BLaER1 (cell line): ENCODE data around the gene IQSEC1.

ENCODE experiments used
- H3K27ac ChIP-seq: shearing (Covaris generic); formaldehyde crosslinking; 2 replicates; pipeline ENCODE4 v1.8.1; 2022
- H3K27me3 ChIP-seq: shearing (Covaris generic); formaldehyde crosslinking; 2 replicates; pipeline ENCODE4 v1.8.1; 2022
- H3K36me3 ChIP-seq: shearing (Covaris generic); formaldehyde crosslinking; 2 replicates; pipeline ENCODE4 v1.8.1; 2022
- H3K4me1 ChIP-seq: shearing (Covaris generic); formaldehyde crosslinking; 2 replicates; pipeline ENCODE4 v1.8.1; 2022
- H3K4me2 ChIP-seq: shearing (Covaris generic); formaldehyde crosslinking; 2 replicates; pipeline ENCODE4 v1.8.1; 2022
- H3K4me3 ChIP-seq: shearing (Covaris generic); formaldehyde crosslinking; 2 replicates; pipeline ENCODE4 v1.8.1; 2022
- H3K9ac ChIP-seq: shearing (Covaris generic); formaldehyde crosslinking; 2 replicates; pipeline ENCODE4 v1.8.1; 2022
- H3K9me3 ChIP-seq: shearing (Covaris generic); formaldehyde crosslinking; 2 replicates; pipeline ENCODE4 v1.8.1; 2022
- H4K20me1 ChIP-seq: shearing (Covaris generic); formaldehyde crosslinking; 2 replicates; pipeline ENCODE4 v1.8.1; 2022
- Cebpa-rat ChIP-seq: shearing (Covaris generic); IDR thresholded peaks from 2 replicates; pipeline ENCODE4 v1.8.1; 2022

IQSEC1 gene

GRCh38 chr3:13039213-13039896 is 33.9 kb downstream of the IQSEC1 start:
- Histone ChIP-seq H3K9ac (no peak overlapping the region), H3K9me3 (no peaks in the 10 kb centered on the region), H4K20me1 (peaks cover 72% of the 10 kb centered on the region; the same call in 1 of the 2 replicates), H3K36me3 (peaks cover 56% of the 10 kb centered on the region), H3K27me3 (no peaks in the 10 kb centered on the region), H3K4me3 (no peak overlapping the region), H3K4me1 (peaks cover 74% of the 10 kb centered on the region), H3K27ac (no peak overlapping the region), H3K4me2 (peak overlapping the region; percentile 96)
- no peak for TF ChIP-seq Cebpa-rat

GRCh38 chr3:13037458-13038117 is 35.6 kb downstream of the IQSEC1 start:
- Histone ChIP-seq H3K4me2 (no peak overlapping the region), H3K36me3 (peaks cover 69% of the 10 kb centered on the region), H3K4me1 (peaks cover 58% of the 10 kb centered on the region), H4K20me1 (peaks cover 84% of the 10 kb centered on the region; the same call in 1 of the 2 replicates), H3K4me3 (no peak overlapping the region), H3K27me3 (no peaks in the 10 kb centered on the region), H3K27ac (no peak overlapping the region), H3K9me3 (no peaks in the 10 kb centered on the region), H3K9ac (no peak overlapping the region)
- no peak; the same call in 1 of the 2 replicates for TF ChIP-seq Cebpa-rat

- Histone ChIP-seq H3K4me3 (no peak overlapping the region), H3K4me2 (peak overlapping the region; percentile 49), H3K27ac (peak overlapping the region; percentile 28; the same call in 1 of the 2 replicates), H3K9ac (0 out of 2 replicates have a peak overlapping the region, but pooled peaks have one; percentile 9), H3K4me1 (peaks cover 56% of the 10 kb centered on the region), H4K20me1 (peaks cover 80% of the 10 kb centered on the region; the same call in 1 of the 2 replicates), H3K9me3 (no peaks in the 10 kb centered on the region), H3K36me3 (peaks cover 64% of the 10 kb centered on the region), H3K27me3 (no peaks in the 10 kb centered on the region)
- TF ChIP-seq Cebpa-rat: no peak
These were observed 38.4 kb downstream of the IQSEC1 start for GRCh38 chr3:13034861-13035260.

- Histone ChIP-seq H3K36me3 (peaks cover 58% of the 10 kb centered on the region), H3K4me3 (no peak overlapping the region), H3K9me3 (no peaks in the 10 kb centered on the region), H3K27me3 (no peaks in the 10 kb centered on the region), H3K9ac (no peak overlapping the region), H3K4me2 (peak overlapping the region; percentile 49), H4K20me1 (peaks cover 81% of the 10 kb centered on the region; the same call in 1 of the 2 replicates), H3K4me1 (peaks cover 56% of the 10 kb centered on the region), H3K27ac (no peak overlapping the region)
- no peak for TF ChIP-seq Cebpa-rat
These were observed 39.0 kb downstream of the IQSEC1 start for GRCh38 chr3:13034109-13034800.

- H3K36me3 ChIP-seq: peaks cover 54% of the 10 kb centered on the region
- H3K4me2 ChIP-seq: no peak overlapping the region
- H3K4me1 ChIP-seq: peaks cover 70% of the 10 kb centered on the region
- peaks cover 92% of the 10 kb centered on the region; the same call in 1 of the 2 replicates for H4K20me1 ChIP-seq
- H3K27me3 ChIP-seq: no peaks in the 10 kb centered on the region
- H3K4me3 ChIP-seq: no peak overlapping the region
- TF ChIP-seq Cebpa-rat: no peak
- no peak overlapping the region for H3K27ac ChIP-seq
- H3K9me3 ChIP-seq: no peaks in the 10 kb centered on the region
- no peak overlapping the region for H3K9ac ChIP-seq
These were observed 41.0 kb downstream of the IQSEC1 start for GRCh38 chr3:13032206-13032605.

- no peak overlapping the region for H3K4me2 ChIP-seq
These were observed 41.6 kb downstream of the IQSEC1 start for GRCh38 chr3:13031621-13032020.

GRCh38 chr3:13030684-13031083 is 42.5 kb downstream of the IQSEC1 start:
- H3K4me2 ChIP-seq: 0 out of 2 replicates have a peak overlapping the region, but pooled peaks have one; percentile 13
- no peaks in the 10 kb centered on the region for H3K27me3 ChIP-seq
- TF ChIP-seq Cebpa-rat: no peak
- H3K9ac ChIP-seq: no peak overlapping the region
- H3K9me3 ChIP-seq: no peaks in the 10 kb centered on the region
- H3K36me3 ChIP-seq: peaks cover 42% of the 10 kb centered on the region
- no peak overlapping the region for H3K27ac ChIP-seq
- H3K4me3 ChIP-seq: no peak overlapping the region
- peaks cover 83% of the 10 kb centered on the region; the same call in 1 of the 2 replicates for H4K20me1 ChIP-seq
- H3K4me1 ChIP-seq: peaks cover 81% of the 10 kb centered on the region

More at GRCh38 chr3:13031621-13032020, 41.6 kb downstream of the IQSEC1 start:
- 0 out of 2 replicates have a peak overlapping the region, but pooled peaks have one; percentile 16 for H3K9ac ChIP-seq
- no peaks in the 10 kb centered on the region for H3K27me3 ChIP-seq
- no peak overlapping the region for H3K4me3 ChIP-seq
- H3K9me3 ChIP-seq: no peaks in the 10 kb centered on the region
- no peak for TF ChIP-seq Cebpa-rat
- H3K36me3 ChIP-seq: peaks cover 52% of the 10 kb centered on the region
- H3K27ac ChIP-seq: no peak overlapping the region
- H4K20me1 ChIP-seq: peaks cover 89% of the 10 kb centered on the region; the same call in 1 of the 2 replicates
- peaks cover 76% of the 10 kb centered on the region for H3K4me1 ChIP-seq

- Histone ChIP-seq H3K4me1 (peaks cover 91% of the 10 kb centered on the region), H3K4me2 (peak overlapping the region; percentile 74), H3K27ac (peak overlapping the region; percentile 42), H3K4me3 (no peak overlapping the region), H4K20me1 (peaks cover 79% of the 10 kb centered on the region; the same call in 1 of the 2 replicates), H3K27me3 (no peaks in the 10 kb centered on the region), H3K9me3 (no peaks in the 10 kb centered on the region), H3K9ac (no peak overlapping the region), H3K36me3 (peaks cover 18% of the 10 kb centered on the region)
- no peak for TF ChIP-seq Cebpa-rat
These were observed 45.0 kb downstream of the IQSEC1 start for GRCh38 chr3:13028010-13028821.

- Histone ChIP-seq H3K4me2 (peak overlapping the region; percentile 74), H3K4me3 (no peak overlapping the region), H3K4me1 (peaks cover 98% of the 10 kb centered on the region), H3K27me3 (no peaks in the 10 kb centered on the region), H3K27ac (0 out of 2 replicates have a peak overlapping the region, but pooled peaks have one; percentile 42), H3K36me3 (peaks cover 15% of the 10 kb centered on the region), H4K20me1 (peaks cover 79% of the 10 kb centered on the region; the same call in 1 of the 2 replicates), H3K9ac (no peak overlapping the region), H3K9me3 (no peaks in the 10 kb centered on the region)
- no peak for TF ChIP-seq Cebpa-rat
These were observed 46.1 kb downstream of the IQSEC1 start for GRCh38 chr3:13027154-13027553.
